GM19099 (cell line): ENCODE measurements around the gene CNBP.

ENCODE experiments used
- POLR2A ChIP-seq: IDR thresholded peaks from 3 replicates; pipeline ENCODE4 v1.6.1; 2011; ENCODE audit warnings: low read depth; ENCODE audit not compliant: insufficient read length; ENCODE audit errors: extremely low read depth

The CNBP gene

DNA sequence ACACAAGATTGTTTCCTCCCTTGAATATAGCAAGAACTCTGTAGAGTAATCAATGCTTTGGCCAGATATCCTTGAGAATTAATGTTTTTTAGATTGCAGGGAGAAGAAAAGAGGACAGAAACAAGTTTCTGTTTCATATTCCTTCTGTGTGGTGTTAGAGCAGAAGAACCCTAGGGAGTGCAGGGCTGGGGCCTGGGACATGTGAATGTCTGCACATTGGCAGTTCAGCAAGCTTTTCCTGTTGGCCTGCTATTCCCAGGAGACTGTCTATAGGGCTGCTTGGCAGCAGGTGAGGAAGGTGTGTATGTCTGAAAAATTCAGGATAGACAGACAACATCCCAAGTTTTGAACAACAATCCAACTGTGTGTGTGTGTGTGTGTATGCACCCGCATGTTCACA lies 13.6 kb upstream of the CNBP start:
- no peak for TF ChIP-seq POLR2A

DNA sequence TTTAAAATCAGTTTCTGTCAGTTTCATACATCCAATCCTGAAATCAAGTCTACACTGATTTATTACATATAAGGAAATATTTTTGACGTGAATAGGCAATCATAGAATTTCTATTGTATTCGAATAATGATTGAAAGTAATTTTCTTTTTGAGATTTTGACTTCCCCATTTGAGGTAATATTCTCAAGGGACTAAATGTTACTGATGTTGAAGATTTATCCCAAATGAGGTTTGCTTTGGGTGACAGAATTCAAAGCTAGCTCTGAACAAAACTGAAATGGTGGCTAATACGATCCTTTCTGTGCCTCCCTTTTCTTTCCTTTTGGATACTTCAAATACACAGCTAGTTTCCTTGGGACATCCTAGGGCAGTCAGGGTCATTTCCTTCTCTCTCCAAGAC lies 12.9 kb upstream of the CNBP start:
- TF ChIP-seq POLR2A = no peak

DNA sequence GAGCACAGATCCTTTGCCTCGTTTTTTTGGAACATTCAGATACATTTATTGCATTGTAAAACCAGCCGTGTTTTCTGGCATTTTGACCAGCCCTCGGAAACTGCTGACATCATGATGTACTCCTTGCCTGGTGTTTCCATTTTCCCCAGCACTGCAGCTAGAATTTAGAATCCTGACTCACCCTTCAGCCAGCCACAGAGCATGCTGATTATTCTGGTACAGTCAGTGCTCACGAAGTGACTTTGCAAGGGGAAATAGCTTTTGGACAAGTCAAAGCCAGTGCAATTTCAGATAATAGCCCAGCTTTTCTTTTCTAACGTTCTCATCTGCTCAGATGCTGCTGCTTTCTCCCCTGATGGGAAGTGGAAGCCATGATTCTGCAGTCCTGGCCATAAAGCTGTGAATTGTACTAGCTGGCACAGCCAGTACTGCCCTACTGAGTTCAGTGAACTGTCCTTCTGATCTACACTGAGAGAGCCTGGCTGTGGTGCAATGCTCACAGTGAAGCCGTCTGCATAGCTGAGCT lies 12.1 kb upstream of the CNBP start:
- TF ChIP-seq POLR2A = no peak

GRCh38 chr3:129187857-129188256 lies 4.2 kb upstream of the CNBP start:
- TF ChIP-seq POLR2A = no peak

GRCh38 chr3:129185783-129186182 lies 2.1 kb upstream of the CNBP start:
- no peak for TF ChIP-seq POLR2A

DNA sequence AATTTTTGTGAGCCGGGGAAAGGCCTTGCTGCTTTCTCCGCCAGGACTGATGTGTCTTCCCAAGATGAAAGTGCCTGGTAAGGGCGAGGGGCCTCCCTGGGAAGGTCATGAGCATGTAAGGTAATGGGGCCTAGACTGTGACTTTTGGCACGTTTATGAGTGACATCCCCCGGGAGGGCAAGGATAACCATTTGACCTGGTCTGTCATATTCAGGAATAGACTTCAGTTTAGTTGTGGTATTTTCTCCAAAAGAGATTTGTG lies 631 bp upstream of the CNBP start:
- TF ChIP-seq POLR2A = no peak

- peak; percentile 11 for TF ChIP-seq POLR2A
Observed at GRCh38 chr3:129182390-129183185, 1.1 kb downstream of the CNBP start.

- TF ChIP-seq POLR2A = no peak
Observed at GRCh38 chr3:129181819-129182218, 1.9 kb downstream of the CNBP start.

GRCh38 chr3:129180461-129180860 lies 3.2 kb downstream of the CNBP start:
- no peak for TF ChIP-seq POLR2A

- TF ChIP-seq POLR2A = no peak
Observed at GRCh38 chr3:129176051-129176450, 7.6 kb downstream of the CNBP start.

DNA sequence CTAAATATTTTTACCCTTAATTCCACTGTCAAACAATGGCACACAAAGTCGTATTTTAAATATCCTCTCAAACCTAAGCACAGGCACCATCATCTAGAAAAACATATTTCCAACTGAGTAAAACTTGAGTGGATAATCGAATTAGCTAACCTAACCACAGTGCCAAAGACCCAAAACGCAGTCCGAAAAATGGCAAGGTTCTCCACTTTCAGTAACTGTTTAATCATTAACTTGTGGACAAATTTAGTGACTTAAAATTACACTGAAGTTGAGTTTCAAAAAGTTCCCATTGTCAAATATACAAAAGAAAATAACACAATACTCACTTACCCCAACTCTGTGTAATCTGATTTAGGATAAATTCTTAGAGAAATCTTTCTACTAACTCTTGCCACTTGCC lies 10.0 kb downstream of the CNBP start:
- no peak for TF ChIP-seq POLR2A

- TF ChIP-seq POLR2A = no peak
Observed at GRCh38 chr3:129173206-129173605, 10.5 kb downstream of the CNBP start.

DNA sequence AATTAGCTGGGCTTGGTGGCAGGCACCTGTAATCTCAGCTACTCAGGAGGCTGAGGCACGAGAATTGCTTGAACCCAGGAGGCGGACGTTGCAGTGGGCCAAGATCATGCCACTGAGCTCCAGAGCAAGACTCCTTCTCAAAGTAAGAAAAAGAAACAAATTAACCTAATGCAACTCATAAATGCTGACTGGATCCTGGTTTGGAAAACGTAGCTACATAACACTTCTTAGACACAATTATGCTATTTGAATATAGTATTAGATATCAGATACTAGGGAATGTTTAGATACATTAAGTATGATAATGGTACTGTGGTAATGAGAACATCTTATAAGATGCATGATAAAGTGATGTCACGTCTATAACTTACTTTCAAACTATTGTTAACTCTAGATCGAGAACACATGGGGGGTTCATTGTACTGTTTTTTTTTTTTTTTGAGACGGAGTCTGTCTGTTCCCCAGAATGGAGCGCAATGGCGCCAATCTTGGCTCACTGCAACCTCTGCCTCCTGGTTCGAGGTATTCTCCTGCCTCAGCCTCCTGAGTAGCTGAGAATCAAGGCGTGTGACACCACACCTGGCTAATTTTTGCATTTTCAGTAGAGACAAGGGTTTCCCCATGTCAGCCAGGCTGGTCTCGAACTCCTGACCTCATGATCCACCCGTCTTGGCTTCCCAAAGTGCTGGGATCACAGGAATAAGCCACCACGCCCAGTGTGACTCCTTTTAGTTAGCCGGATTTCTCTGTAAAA lies 16.9 kb downstream of the CNBP start:
- no peak for TF ChIP-seq POLR2A

DNA sequence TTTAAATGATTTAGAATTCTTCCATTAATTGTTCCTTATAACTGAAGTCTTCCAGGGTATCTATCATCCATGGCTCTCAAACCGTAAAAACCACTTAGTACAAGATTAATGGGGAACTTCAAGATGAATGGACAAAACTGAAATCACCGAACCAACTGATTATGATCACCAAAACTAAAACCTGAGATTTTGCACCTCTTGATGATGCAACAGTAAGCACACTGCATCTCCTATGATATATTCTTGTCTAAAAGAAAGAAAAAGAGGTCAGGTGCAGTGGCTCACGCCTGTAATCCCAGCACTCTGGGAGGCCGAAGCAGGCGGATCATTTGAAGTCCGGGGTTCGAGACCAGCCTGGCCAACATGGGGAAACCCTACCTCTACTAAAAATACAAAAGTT lies 19.2 kb downstream of the CNBP start:
- TF ChIP-seq POLR2A = no peak

GRCh38 chr3:129162729-129163579 lies 20.7 kb downstream of the CNBP start:
- TF ChIP-seq POLR2A = no peak

DNA sequence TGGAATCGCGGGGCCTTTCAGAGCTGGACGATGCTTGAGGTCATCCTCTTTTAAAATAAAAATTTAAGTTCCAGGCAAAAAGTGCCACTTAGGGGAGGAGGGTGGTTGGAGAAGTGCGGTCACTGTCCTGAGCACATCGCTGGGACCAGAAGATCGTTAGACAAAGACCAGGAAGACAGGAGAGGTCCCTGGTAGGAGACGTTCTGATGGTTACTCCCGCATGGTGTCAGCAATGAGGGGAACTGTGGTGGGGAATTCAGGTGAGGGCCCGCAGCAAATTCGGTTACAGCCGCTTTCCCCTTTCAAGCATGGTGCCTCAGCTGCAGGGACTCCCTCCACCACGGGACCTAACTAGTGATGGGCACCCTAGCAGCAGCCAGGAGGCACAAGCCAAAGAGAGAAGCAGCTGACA lies 21.8 kb downstream of the CNBP start:
- TF ChIP-seq POLR2A = no peak
